H1 (cell line): Measurements from ENCODE around the gene BRIP1. TPM values are rescaled to one million over a fixed set of nuclear protein-coding genes. Genes with fewer than 3 reads are reported as not detected.

Experiments used
- BACH1 ChIP-seq: IDR thresholded peaks from 2 replicates; pipeline ENCODE4 v1.6.1; 2012; ENCODE audit warnings: low read length, improper control_type of control experiment
- BRCA1 ChIP-seq: IDR thresholded peaks from 2 replicates; pipeline ENCODE4 v1.6.1; 2012; ENCODE audit warnings: low read depth, low read length, improper control_type of control experiment
- CHD7 ChIP-seq: fragments of 300-600 bp; sonication (generic); IDR thresholded peaks from 2 replicates; pipeline ENCODE4 v1.7.1; 2012; ENCODE audit warnings: low read length, moderate library complexity, mild to moderate bottlenecking, inconsistent platforms; ENCODE audit not compliant: insufficient replicate concordance
- GTF2F1 ChIP-seq: IDR thresholded peaks from 2 replicates; pipeline ENCODE4 v1.6.1; 2012; ENCODE audit warnings: low read depth, low read length, improper control_type of control experiment, borderline replicate concordance
- HDAC6 ChIP-seq: IDR thresholded peaks from one replicate; pipeline ENCODE4 v1.7.1; 2012; ENCODE audit warnings: low read depth, mild to moderate bottlenecking, inconsistent platforms, low read length, moderate library complexity
- KDM1A ChIP-seq: fragments of 200-600, 300-600 bp; sonication (generic); IDR thresholded peaks from 2 replicates; pipeline ENCODE4 v1.7.1; 2016; ENCODE audit warnings: mild to moderate bottlenecking, low read length, borderline replicate concordance
- POLR2A ChIP-seq, 2 experiments: IDR thresholded peaks; 1 replicate in 1 of 2; 2 replicates in 1 of 2; pipeline ENCODE4 v1.6.1; 2011; ENCODE audit warnings: low read depth in 2 of 2, low read length in 2 of 2, mild to moderate bottlenecking in 2 of 2; ENCODE audit errors: control extremely low read depth in 1 of 2
- POLR2AphosphoS5 ChIP-seq: IDR thresholded peaks from 2 replicates; pipeline ENCODE4 v1.6.1; 2011; ENCODE audit warnings: low read depth, low read length
- polyA plus RNA-seq, 7 experiments: library from polyadenylated mRNA; depleted of rRNA in 3 of 7; stranded (reverse) in 5 of 7; unstranded in 2 of 7; fragments of >200 nt in 5 of 7; fragments of 200-250 nt in 2 of 7; gene quantifications; 1 replicate in 5 of 7; 2 replicates in 1 of 7; 4 replicates in 1 of 7; pipeline versions ENCODE4 v1.2.1 to v1.2.3, GENCODE V29; 2011 to 2013; ENCODE audit warnings: missing spikeins in 2 of 7, mixed read lengths in 2 of 7
- total RNA-seq: library from RNA; stranded (reverse); fragmentation: NEBNext Ultra II Directional; extraction: Animal tissue kit (Norgen Biotek cat#: 25700); gene quantifications from 2 replicates; pipeline ENCODE4 v1.2.1, GENCODE V29; 2021

The BRIP1 gene
- total and polyA plus RNA-seq, 2 of the 8 experiments (the other 6 are each of a cell fraction or from before 2014, with no cell fraction given): 5.8 to 19.2 TPM

GRCh38 chr17:61794792-61795191 lies 68.5 kb downstream of the BRIP1 start (continued):
- TF ChIP-seq CHD7 (no peak), HDAC6 (no peak), BACH1 (no peak), POLR2A (IDR thresholded peaks at IDR 0.05; ENCODE audit: control extremely low read depth in 1 of 2, low read depth in 2 of 2, low read length in 2 of 2) (no peak), GTF2F1 (no peak), KDM1A (no peak), POLR2AphosphoS5 (no peak), BRCA1 (no peak)
